Neural progenitor cell (in vitro differentiated cells): Measurements from ENCODE around the gene CNN2.

Experiments used
- EZH2phosphoT487 ChIP-seq: fragments of 200-600 bp; sonication (generic); IDR thresholded peaks from 2 replicates; pipeline ENCODE4 v1.6.1; 2017; ENCODE audit warnings: antibody characterized with exemption
- TF ChIP-seq, protein P1 (sequence below): fragments of 200-600 bp; sonication (generic); IDR thresholded peaks from 2 replicates; pipeline ENCODE4 v1.5.1; 2017; ENCODE audit warnings: antibody characterized with exemption, mild to moderate bottlenecking

- TF ChIP-seq, protein P1, sequence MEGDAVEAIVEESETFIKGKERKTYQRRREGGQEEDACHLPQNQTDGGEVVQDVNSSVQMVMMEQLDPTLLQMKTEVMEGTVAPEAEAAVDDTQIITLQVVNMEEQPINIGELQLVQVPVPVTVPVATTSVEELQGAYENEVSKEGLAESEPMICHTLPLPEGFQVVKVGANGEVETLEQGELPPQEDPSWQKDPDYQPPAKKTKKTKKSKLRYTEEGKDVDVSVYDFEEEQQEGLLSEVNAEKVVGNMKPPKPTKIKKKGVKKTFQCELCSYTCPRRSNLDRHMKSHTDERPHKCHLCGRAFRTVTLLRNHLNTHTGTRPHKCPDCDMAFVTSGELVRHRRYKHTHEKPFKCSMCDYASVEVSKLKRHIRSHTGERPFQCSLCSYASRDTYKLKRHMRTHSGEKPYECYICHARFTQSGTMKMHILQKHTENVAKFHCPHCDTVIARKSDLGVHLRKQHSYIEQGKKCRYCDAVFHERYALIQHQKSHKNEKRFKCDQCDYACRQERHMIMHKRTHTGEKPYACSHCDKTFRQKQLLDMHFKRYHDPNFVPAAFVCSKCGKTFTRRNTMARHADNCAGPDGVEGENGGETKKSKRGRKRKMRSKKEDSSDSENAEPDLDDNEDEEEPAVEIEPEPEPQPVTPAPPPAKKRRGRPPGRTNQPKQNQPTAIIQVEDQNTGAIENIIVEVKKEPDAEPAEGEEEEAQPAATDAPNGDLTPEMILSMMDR: no peak
- no peak for TF ChIP-seq EZH2phosphoT487
These were observed 14.5 kb upstream of the CNN2 start for GRCh38 chr19:1011831-1012333.
